Measurements from ENCODE around the gene FAM222B. TPM values are rescaled to one million over a fixed set of nuclear protein-coding genes. Genes with fewer than 3 reads are reported as not detected.
A peak's percentile ranks its signal among the peaks of the same experiment; 100 is the strongest.

The FAM222B gene
- total and polyA plus RNA-seq, 2 donors (not counting 1 experiment from before 2014, with no cell fraction given), result 10.8 to 23.1 TPM

DNA sequence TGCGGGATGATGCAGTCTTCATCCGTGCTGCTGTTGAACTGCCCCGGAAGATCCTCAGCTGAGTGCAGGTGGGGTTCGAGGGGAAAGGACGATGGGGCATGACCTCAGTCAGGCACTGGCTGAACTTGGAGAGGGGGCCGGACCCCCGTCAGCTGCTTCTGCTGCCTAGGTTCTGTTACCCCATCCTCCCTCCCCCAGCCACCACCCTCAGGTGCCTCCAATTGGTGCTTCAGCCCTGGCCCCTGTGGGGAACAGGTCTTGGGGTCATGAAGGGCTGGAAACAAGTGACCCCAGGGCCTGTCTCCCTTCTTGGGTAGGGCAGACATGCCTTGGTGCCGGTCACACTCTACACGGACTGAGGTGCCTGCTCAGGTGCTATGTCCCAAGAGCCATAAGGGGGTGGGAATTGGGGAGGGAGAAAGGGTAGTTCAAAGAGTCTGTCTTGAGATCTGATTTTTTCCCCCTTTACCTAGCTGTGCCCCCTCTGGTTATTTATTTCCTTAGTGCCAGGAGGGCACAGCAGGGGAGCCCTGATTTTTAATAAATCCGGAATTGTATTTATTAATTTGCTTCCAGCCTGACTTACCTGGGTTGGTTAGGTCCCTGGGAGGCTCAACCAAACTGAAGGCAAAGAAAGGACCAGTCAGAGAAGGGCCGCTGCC lies 92.9 kb downstream of the FAM222B start:
- DNase-seq (no peak), ATAC-seq (ENCODE audit: low read depth) (no peak)
- Mint-ChIP-seq H3K27ac (peak overlapping the region; percentile 67), H3K4me3 (no peak overlapping the region), H3K4me1 (peaks cover 43% of the 10 kb centered on the region), H3K27me3 (no peaks in the 10 kb centered on the region), H3K9me3 (ENCODE audit: insufficient read depth) (no peaks in the 10 kb centered on the region)
- H3K4me3 ChIP-seq (ENCODE audit: control extremely low read depth in 1 of 5, extremely low read depth in 1 of 5, insufficient read depth in 1 of 5, low read depth in 2 of 5, low read length in 4 of 5), result no peak overlapping the region
- peaks cover 0 to 63% of the 10 kb centered on the region in 2 experiments for H3K36me3 ChIP-seq (replicated peaks in 1 of 2; ENCODE audit: control extremely low read depth in 1 of 2, control insufficient read depth in 1 of 2, extremely low read depth in 1 of 2, insufficient read depth in 2 of 2, low read length in 1 of 2)
- peak overlapping the region in 1 of 2 donors; percentile 42 for H3K27ac ChIP-seq (ENCODE audit: low read length in 2 of 2)
- WGBS (ENCODE audit: insufficient coverage), result 61% methylated on average over 7 of the region's 11 CpGs
- H3K4me1 ChIP-seq (ENCODE audit: control insufficient read depth in 2 of 2, insufficient read depth in 2 of 2, low read length in 2 of 2), result peaks cover 36 to 39% of the 10 kb centered on the region in 2 donors
- ChIA-PET CTCF (interaction anchor here (0.6 to 18.9 kb wide), 20 partner anchors 8 to 202 kb away, joined by 3 to 1020 read pairs (median 4); partner anchors contain the start of genes BLTP2, DHRS13, FLOT2 and NEK8), POLR2A (interaction anchor here (0.6 to 16.2 kb wide), 9 partner anchors 8 to 147 kb away, joined by 3 to 511 read pairs (median 5); partner anchors contain the start of genes FLOT2, NEK8, PROCA1 and RPL23A)
- H3K9me3 ChIP-seq (ENCODE audit: control extremely low read depth in 1 of 3, control insufficient read depth in 2 of 3, insufficient read depth in 1 of 3, low read length in 2 of 3), result no peaks in the 10 kb centered on the region
- peak overlapping the region; percentile 20 for H3K4me2 ChIP-seq (replicated peaks; ENCODE audit: low read depth, low read length, poor library complexity, severe bottlenecking)
- TF ChIP-seq, protein P1, sequence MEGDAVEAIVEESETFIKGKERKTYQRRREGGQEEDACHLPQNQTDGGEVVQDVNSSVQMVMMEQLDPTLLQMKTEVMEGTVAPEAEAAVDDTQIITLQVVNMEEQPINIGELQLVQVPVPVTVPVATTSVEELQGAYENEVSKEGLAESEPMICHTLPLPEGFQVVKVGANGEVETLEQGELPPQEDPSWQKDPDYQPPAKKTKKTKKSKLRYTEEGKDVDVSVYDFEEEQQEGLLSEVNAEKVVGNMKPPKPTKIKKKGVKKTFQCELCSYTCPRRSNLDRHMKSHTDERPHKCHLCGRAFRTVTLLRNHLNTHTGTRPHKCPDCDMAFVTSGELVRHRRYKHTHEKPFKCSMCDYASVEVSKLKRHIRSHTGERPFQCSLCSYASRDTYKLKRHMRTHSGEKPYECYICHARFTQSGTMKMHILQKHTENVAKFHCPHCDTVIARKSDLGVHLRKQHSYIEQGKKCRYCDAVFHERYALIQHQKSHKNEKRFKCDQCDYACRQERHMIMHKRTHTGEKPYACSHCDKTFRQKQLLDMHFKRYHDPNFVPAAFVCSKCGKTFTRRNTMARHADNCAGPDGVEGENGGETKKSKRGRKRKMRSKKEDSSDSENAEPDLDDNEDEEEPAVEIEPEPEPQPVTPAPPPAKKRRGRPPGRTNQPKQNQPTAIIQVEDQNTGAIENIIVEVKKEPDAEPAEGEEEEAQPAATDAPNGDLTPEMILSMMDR (IDR thresholded peaks at IDR 0.05), result no peak
- no peak for TF ChIP-seq EZH2 (IDR thresholded peaks at IDR 0.05; ENCODE audit: borderline replicate concordance, insufficient read depth, low read depth, low read length, poor library complexity, severe bottlenecking)
- H3K79me2 ChIP-seq (ENCODE audit: control insufficient read depth, insufficient read depth, low read length), result peaks cover 57% of the 10 kb centered on the region
- no peak overlapping the region for H3K9ac ChIP-seq (ENCODE audit: low read length)
- no peaks in the 10 kb centered on the region for H3K27me3 ChIP-seq (replicated peaks in 1 of 4; ENCODE audit: control extremely low read depth in 1 of 4, control insufficient read depth in 3 of 4, insufficient read depth in 4 of 4, low read length in 3 of 4)
- H4K20me1 ChIP-seq (ENCODE audit: control insufficient read depth, insufficient read depth, low read length, poor library complexity, severe bottlenecking), result peaks cover 78% of the 10 kb centered on the region
- intact Hi-C loops (cut with micrococcal nuclease), result loop anchor here (1.0 to 5.0 kb wide), 2 partner anchors 22 to 32 kb away; partner anchors contain the start of genes RAB34 and RPL23A
- H2AFZ ChIP-seq (ENCODE audit: insufficient read depth, low read depth, low read length, poor library complexity, severe bottlenecking), result no peak overlapping the region
